Measurements from ENCODE around the gene TLL1.

The TLL1 gene

DNA sequence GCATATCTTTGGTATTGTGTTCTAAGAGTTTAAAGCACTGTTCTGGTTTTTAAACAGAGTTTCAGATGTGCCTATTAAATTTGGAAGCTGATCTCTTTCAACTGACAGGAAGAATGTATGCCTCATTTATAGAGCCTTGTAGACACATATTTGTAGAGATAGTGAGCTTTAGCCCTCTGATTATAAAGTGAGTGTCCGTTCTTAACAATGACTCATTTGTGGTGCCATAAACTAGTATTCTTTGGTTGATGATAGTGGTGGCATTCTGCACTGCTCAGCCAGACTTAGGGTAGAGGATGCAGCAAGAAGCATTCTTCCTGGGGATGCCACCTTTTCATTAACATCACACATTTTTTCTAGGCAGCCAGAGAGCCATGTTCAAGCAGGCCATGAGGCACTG, 121.7 kb downstream of the TLL1 start:
- no peak overlapping the region for H3K9ac ChIP-seq (ENCODE audit: low read length)
- H3K79me2 ChIP-seq (ENCODE audit: insufficient read depth, low read length), result no peaks in the 10 kb centered on the region
- H4K20me1 ChIP-seq (ENCODE audit: low read depth, low read length), result no peaks in the 10 kb centered on the region
- H3F3A ChIP-seq (ENCODE audit: insufficient read depth), result no peaks in the 10 kb centered on the region
- TF ChIP-seq, protein P1, sequence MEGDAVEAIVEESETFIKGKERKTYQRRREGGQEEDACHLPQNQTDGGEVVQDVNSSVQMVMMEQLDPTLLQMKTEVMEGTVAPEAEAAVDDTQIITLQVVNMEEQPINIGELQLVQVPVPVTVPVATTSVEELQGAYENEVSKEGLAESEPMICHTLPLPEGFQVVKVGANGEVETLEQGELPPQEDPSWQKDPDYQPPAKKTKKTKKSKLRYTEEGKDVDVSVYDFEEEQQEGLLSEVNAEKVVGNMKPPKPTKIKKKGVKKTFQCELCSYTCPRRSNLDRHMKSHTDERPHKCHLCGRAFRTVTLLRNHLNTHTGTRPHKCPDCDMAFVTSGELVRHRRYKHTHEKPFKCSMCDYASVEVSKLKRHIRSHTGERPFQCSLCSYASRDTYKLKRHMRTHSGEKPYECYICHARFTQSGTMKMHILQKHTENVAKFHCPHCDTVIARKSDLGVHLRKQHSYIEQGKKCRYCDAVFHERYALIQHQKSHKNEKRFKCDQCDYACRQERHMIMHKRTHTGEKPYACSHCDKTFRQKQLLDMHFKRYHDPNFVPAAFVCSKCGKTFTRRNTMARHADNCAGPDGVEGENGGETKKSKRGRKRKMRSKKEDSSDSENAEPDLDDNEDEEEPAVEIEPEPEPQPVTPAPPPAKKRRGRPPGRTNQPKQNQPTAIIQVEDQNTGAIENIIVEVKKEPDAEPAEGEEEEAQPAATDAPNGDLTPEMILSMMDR (IDR thresholded peaks at IDR 0.05; ENCODE audit: insufficient read depth, low read length, poor library complexity, severe bottlenecking), result no peak
- no peak for TF ChIP-seq EZH2phosphoT487 (conservative IDR thresholded peaks at IDR 0.05; ENCODE audit: low read length)
- no peaks in the 10 kb centered on the region for H3K36me3 ChIP-seq (ENCODE audit: low read length)
- no peaks in the 10 kb centered on the region for H3K9me2 ChIP-seq (replicated peaks; ENCODE audit: insufficient read depth, low read length)
- H3K4me2 ChIP-seq (ENCODE audit: low read depth, low read length, poor library complexity, severe bottlenecking), result no peak overlapping the region
- H3K9me3 ChIP-seq (ENCODE audit: insufficient read depth, low read length), result no peaks in the 10 kb centered on the region
- H2AFZ ChIP-seq (ENCODE audit: low read depth, low read length, severe bottlenecking), result no peak overlapping the region
- H3K4me3 ChIP-seq (ENCODE audit: insufficient read depth, low read length, poor library complexity, severe bottlenecking), result no peak overlapping the region
- H3K27me3 ChIP-seq (ENCODE audit: low read length), result no peaks in the 10 kb centered on the region
- H3K27ac ChIP-seq (ENCODE audit: low read depth, low read length), result no peak overlapping the region

GRCh38 chr4:166003811-166004210, 130.8 kb downstream of the TLL1 start:
- H3K4me2 ChIP-seq (ENCODE audit: low read depth, low read length, poor library complexity, severe bottlenecking), result no peak overlapping the region

GRCh38 chr4:166006217-166006616, 133.2 kb downstream of the TLL1 start:
- TF ChIP-seq, protein P1 (IDR thresholded peaks at IDR 0.05; ENCODE audit: insufficient read depth, low read length, poor library complexity, severe bottlenecking), result no peak
- no peak for TF ChIP-seq EZH2phosphoT487 (conservative IDR thresholded peaks at IDR 0.05; ENCODE audit: low read length)
- Histone ChIP-seq H3K4me3 (ENCODE audit: insufficient read depth, low read length, poor library complexity, severe bottlenecking) (no peak overlapping the region), H3K9ac (ENCODE audit: low read length) (no peak overlapping the region), H3K27ac (ENCODE audit: low read depth, low read length) (no peak overlapping the region), H3K4me2 (ENCODE audit: low read depth, low read length, poor library complexity, severe bottlenecking) (no peak overlapping the region), H4K20me1 (ENCODE audit: low read depth, low read length) (no peaks in the 10 kb centered on the region), H3K79me2 (ENCODE audit: insufficient read depth, low read length) (no peaks in the 10 kb centered on the region), H2AFZ (ENCODE audit: low read depth, low read length, severe bottlenecking) (no peak overlapping the region), H3K9me2 (replicated peaks; ENCODE audit: insufficient read depth, low read length) (no peaks in the 10 kb centered on the region), H3F3A (ENCODE audit: insufficient read depth) (no peaks in the 10 kb centered on the region), H3K36me3 (ENCODE audit: low read length) (no peaks in the 10 kb centered on the region), H3K9me3 (ENCODE audit: insufficient read depth, low read length) (no peaks in the 10 kb centered on the region), H3K27me3 (ENCODE audit: low read length) (no peaks in the 10 kb centered on the region)

More at GRCh38 chr4:166003811-166004210, 130.8 kb downstream of the TLL1 start:
- Histone ChIP-seq H3K4me3 (ENCODE audit: insufficient read depth, low read length, poor library complexity, severe bottlenecking) (no peak overlapping the region), H3F3A (ENCODE audit: insufficient read depth) (no peaks in the 10 kb centered on the region), H2AFZ (ENCODE audit: low read depth, low read length, severe bottlenecking) (no peak overlapping the region), H4K20me1 (ENCODE audit: low read depth, low read length) (no peaks in the 10 kb centered on the region), H3K9me2 (replicated peaks; ENCODE audit: insufficient read depth, low read length) (no peaks in the 10 kb centered on the region), H3K36me3 (ENCODE audit: low read length) (no peaks in the 10 kb centered on the region), H3K9ac (ENCODE audit: low read length) (no peak overlapping the region), H3K27me3 (ENCODE audit: low read length) (no peaks in the 10 kb centered on the region), H3K79me2 (ENCODE audit: insufficient read depth, low read length) (no peaks in the 10 kb centered on the region), H3K9me3 (ENCODE audit: insufficient read depth, low read length) (no peaks in the 10 kb centered on the region), H3K27ac (ENCODE audit: low read depth, low read length) (no peak overlapping the region)
- TF ChIP-seq, protein P1 (IDR thresholded peaks at IDR 0.05; ENCODE audit: insufficient read depth, low read length, poor library complexity, severe bottlenecking), result no peak
- TF ChIP-seq EZH2phosphoT487 (conservative IDR thresholded peaks at IDR 0.05; ENCODE audit: low read length), result no peak

Data from SU-DHL-6 (cell line).